GM18505 (cell line): ENCODE data around the gene RFPL2.
"Not testable (repeated sequence)": the region's sequence is repeated elsewhere in the genome, so short reads cannot be mapped to it uniquely, and the experiment has no call there.

Experiments used
- ATAC-seq: cut with Tn5 transposase; IDR thresholded peaks from one replicate; pipeline ENCODE4 v1.9.1; 2021; ENCODE audit not compliant: unreplicated experiment
- POLR2A ChIP-seq: IDR thresholded peaks from 4 replicates; pipeline ENCODE4 v1.6.1; 2011; ENCODE audit warnings: borderline replicate concordance; ENCODE audit not compliant: insufficient read depth, insufficient read length; ENCODE audit errors: extremely low read depth

Gene RFPL2

GRCh38 chr22:32175115-32175514 is 29.8 kb downstream of the RFPL2 start:
- no peak for TF ChIP-seq POLR2A
- ATAC-seq = no peak

DNA sequence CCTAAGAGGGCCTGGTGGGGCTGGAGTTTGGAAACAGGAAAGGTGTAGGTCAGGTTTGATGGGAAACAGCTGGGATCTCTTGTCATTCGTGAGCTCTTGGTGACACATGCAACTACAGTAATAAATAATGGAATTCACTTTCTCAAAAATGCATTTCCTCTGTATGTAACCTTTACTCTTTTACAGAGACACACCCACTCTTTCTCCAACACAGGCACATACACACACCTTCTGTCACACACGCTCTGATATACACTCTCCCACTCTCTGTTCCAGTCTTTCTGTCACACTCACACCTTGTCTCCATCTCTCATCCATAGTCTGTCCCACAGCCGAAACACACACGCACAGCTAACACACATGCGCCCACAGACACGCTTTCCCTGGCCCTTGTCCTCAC is 39.2 kb downstream of the RFPL2 start:
- TF ChIP-seq POLR2A = no peak
- no peak for ATAC-seq

DNA sequence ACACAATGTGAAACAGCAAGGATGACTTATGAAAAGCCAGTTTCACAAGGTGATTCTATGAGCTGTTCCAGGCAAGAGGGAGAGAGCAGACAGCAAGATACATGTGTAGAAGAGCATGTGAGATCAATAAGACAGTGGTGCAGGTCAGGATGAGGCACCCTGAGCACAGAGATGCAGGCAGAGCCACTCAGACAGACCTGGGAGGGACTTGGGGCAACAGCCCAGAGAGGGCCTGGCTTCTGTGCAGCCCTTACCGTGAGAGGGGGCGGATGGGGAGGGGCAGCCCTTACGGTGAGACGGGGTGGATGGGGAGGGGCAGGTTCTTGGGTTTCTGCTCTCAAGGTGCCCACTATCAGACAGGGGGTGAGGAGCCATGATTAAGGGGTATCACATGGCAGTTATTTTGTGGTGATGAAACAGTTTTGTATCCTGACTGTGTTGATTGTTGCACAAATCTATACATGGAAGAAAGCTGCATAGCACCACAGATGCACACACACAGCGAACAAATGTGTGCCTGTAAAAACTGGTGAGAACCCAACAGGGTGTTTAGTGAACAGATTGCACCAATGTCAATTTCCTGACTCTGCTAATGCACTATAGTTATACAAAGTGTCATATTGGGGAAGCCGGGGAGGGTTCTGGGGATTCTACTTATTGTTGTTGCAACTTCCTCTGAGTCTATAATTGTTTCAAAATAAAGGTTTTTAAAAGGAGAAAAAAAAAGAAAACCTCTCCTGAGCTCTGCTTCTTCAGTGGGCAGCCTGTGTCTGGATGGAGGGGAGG is 40.6 kb downstream of the RFPL2 start:
- no peak for TF ChIP-seq POLR2A

GRCh38 chr22:32160411-32160810 is 44.5 kb downstream of the RFPL2 start:
- ATAC-seq = not testable (repeated sequence)

More for the DNA sequence above, 40.6 kb downstream of the RFPL2 start:
- ATAC-seq = no peak

- ATAC-seq = no peak
- no peak for TF ChIP-seq POLR2A
Measured at GRCh38 chr22:32158712-32159533, 46.0 kb downstream of the RFPL2 start, which contains the start of gene C22orf42. Gene C22orf42, minus strand, starts transcription at chr22:32159303. Its CDS starts 88 bp downstream, at chr22:32159215.

DNA sequence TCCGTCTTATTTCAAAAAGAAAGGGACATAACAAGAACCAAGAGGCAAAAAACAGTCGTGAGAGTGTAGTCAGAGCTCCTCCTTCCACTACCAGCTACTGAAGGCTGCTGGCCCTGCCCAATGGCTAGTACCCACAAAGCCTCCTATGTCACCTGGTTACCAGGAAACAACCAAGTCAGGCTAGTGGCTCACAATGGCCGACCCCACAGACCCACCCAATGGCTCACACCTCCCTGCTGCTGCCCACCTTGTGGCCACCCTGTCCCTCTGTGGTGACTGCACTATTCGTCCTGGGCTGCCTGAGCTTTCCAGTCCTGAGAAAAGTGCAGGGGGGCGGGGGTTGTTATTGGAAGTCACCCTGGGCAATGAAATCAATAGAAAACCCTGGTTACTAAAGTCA is 47.2 kb downstream of the RFPL2 start:
- not testable (repeated sequence) for ATAC-seq

DNA sequence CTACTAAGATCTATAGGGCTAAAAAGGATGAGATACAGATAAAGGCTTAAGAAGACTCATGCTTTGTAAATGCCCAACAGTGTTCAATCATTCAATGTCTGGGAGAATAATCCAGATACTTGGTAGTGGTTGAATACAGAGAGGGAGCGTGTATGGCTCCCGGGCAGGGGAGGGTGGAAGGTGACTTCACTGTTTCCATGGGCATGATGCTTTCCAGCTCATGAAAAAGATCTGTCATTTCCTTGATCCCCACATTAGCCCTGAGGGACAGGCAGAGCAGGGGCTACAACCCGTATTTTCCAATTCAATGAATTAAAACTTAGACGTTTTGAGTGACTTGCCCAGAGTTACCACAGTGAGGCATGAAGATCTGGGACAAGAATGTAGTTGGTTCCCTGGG is 50.1 kb downstream of the RFPL2 start:
- ATAC-seq = not testable (repeated sequence)

- ATAC-seq = not testable (repeated sequence)
Measured at GRCh38 chr22:32151641-32152040, 53.2 kb downstream of the RFPL2 start.

GRCh38 chr22:32150647-32151046 is 54.2 kb downstream of the RFPL2 start:
- ATAC-seq = not testable (repeated sequence)

- not testable (repeated sequence) for ATAC-seq
Measured at GRCh38 chr22:32148372-32148771, 56.5 kb downstream of the RFPL2 start.

DNA sequence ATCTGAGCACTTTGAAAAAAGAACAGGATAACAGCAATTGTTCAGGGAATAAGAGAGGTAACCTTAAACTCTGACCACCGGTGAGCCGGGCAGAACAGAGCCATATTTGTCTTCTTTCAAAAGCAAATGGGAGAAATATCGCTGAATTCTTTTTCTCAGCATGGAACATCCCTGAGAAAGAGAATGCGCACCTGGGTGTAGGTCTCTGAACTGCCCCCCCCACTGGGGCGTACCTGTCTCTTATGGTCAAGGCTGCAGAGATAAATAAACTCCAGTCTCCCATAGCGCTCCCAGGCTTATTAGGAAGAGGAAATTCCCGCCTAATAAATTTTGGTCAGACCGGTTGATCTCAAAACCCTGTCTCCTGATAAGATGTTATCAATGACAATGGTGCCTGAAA is 57.7 kb downstream of the RFPL2 start:
- not testable (repeated sequence) for ATAC-seq

- ATAC-seq = no peak
- TF ChIP-seq POLR2A = no peak
Measured at GRCh38 chr22:32144496-32145274, 60.2 kb downstream of the RFPL2 start.

GRCh38 chr22:32142600-32142999 is 62.3 kb downstream of the RFPL2 start:
- ATAC-seq = no peak
- TF ChIP-seq POLR2A = no peak

DNA sequence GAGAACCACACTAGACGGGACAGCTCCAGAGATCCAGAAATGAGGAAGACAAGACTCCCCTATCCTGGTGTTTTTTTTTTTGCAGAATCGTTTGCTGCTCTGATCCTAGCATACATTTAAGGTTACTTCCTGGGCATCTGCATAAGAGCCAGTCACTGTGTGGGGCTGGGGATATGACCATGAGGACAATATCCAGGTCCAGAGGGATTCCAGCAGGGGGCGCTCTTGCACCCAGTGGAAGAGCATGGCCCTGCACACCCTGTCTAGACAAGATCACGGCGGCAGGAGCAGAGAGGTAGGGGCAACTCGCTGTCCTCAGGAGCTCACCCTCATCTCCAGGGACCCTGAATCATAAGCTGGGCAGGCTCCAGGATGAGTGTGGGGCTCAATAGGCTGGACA is 64.2 kb downstream of the RFPL2 start:
- not testable (repeated sequence) for ATAC-seq
